DLD1 (cell line): ENCODE results near the gene KCNK7.

Source experiments
- in situ Hi-C: cut with HindIII; loops from 2 replicates; pipeline ENCODE4 v1.10.0; 2017; ENCODE audit warnings: low sequenced_read_pairs

KCNK7 gene

GRCh38 chr11:65558930-65559509 lies 36.6 kb downstream of the KCNK7 start:
- in situ Hi-C loops, result no loop called here

DNA sequence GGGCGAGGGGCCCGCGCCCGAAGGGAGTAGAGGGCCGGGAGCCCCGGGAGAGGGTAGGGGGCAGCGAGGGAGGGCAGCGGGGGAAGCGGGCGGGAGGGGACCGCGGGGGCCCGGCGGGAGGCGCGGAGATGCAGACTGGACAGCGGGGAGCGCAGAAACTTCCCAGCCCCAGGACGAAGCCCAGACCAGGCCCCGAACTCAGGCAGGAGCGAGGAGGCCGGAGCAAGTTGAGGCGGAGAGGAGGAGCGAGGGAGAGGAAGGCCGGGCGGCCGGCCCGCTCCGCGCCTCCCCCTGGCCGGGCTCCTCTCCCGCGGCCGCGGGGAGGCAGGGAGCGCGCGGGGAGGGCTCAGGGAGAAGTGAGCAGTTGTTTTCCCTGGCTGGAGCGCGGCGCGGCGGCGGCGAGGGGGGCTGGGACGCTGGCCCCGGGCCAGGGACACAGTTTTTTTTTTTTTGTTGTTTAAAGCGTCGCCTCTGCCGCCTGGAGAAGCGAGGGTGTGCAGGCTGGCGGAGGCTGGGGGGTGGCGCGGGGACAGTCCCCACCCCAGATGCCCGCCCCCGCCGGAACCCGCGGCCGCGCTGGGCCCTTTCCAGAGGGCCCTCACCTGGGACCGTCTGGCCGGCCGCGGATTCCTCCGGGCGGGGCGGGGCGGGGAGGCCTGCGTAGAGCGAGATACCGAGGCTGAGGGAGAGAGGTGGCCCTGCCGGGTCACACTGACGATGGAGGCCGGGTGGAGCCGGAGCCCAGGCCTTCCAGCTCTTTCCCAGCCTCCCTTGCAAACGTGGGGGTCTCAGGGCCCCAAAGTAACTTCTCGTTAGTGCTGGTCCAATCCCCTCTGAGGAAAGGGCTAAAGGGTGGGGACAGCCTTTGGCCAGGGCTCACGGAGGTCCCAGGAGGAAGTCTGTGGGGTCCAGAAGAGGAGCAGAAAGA lies 37.3 kb downstream of the KCNK7 start, which contains the start of gene LTBP3:
Gene LTBP3 (minus strand): TSS at position 358 of the 928 bp plus-strand sequence. CDS start 400 bp downstream, outside the sequence.
- in situ Hi-C loops, result no loop called here

- in situ Hi-C loops, result no loop called here
Measured at GRCh38 chr11:65557280-65558001, 38.2 kb downstream of the KCNK7 start.

DNA sequence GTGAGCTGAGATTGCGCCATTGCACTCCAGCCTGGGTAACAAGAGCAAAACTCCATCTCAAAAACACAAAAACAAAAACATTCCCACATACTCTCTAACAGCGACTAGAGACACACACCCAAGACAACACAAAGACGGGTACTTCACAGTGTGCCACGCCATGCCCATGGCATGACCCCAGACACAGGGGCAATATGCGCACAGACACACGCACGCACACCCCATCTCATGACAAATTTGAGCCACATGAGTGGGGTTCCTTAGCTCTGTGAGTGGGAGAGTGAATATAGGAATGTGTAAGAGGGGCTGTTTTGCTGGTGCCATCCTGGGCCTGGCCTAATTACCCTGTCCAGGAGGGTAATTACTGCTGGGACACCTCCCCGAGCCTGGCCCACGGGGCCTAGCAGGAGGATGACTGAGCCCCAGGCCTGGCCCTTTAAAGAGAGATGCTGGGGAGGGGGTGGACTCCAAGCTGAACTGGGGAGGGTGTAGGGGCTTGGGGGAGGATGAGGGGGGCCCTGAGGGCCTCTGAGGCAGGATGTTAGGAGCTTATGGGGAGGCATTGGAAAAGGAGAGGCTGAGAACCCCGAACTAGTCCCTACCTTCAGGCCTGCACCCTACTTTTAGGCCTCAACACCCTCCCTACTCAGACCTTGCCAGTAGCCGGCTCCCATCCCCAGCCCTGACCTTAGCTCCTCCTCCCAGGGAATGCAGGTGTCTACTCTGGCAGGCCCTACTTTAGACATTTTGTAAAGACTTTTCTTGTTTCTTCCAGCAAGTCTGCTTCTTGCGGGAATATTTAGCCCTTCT lies 38.9 kb downstream of the KCNK7 start:
- in situ Hi-C loops, result no loop called here

DNA sequence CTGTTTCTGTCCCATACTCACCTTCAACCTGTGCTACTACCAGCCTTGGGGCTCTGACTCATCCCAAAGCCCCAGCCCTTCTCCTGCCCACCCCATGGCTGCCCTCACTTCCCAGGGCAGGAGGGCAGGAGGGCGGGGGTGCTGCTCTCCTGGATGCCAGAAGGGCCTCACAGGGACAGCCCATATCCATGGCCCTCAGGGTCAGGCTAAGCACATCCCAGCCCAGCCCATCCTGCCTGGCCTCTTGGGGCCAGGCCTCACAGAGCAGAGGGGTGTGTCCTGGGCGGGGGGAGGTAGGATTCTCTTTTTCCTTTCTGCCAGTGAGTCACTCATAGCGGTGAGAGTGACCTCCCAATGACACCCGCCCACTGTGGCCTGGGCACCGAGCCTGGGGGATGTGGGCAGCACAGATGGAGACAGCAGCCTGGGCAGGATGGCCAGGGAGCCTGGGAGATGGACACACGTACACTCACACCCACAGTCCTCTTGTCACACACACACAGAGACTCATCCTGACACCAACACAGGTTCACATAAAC lies 39.8 kb downstream of the KCNK7 start:
- in situ Hi-C loops, result no loop called here

DNA sequence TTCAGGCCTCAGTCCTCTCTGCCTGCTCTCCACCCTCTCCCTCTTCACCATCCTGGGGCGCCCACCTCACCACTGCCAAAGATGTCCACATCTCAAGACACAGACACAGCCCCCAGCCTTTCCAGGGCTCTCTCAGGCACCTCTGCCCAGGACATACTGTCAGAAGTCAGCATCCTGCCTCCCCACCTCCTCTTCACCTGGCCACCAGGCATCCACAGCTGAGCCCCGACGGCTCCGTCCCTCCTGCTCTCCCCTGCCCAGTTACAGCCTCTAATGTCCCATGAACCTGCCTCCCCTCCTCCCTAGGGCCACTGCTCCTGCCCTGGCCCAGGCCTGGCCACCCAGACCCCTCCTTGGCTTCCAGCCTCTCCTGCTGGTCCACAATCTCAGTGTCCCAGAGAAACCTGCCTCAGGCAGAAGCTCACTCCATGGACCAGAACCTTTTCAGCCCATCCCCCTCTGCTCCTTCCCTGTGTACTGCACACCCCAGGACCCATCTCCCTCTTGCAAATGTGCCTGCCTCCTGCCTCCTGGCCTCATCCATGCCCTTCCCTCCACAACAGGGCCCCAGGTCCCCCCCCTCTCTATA lies 40.7 kb downstream of the KCNK7 start:
- in situ Hi-C loops, result no loop called here

DNA sequence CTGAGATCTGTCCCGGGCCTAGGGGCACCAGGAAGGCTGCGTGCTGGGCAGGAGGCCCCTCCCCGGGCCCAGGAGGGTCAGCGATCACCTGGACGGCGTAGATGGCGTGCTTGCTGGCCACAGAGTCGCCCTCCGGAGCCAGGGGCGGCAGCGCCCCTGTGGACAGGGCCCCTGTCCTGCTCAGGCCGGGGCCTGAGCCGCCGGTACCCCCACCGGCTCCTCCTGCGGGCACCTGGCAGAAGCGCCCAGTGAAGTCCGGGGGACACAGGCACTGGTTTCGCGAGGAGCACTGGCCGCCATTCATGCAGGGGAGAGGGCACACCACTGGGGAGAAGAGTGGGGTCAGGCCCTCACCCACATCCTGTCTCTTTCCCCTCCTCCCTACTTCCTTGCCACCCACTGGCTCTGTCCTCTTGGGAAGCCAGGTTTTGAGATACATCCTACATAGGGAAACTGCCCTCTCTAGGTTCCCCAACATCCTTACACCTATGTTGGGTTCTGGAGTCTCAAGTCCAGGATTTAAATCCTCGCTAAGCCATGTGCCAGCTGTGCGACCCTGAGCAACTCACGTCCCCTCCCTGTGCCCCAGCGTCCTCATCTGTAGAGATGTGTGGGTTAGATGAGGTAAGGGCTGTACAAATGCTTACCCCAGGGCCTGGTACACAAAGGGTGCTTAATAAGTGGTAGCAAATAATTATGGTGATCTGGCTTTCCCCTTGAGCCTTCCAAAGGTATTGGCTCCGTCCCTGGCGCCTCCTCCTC lies 41.4 kb downstream of the KCNK7 start:
- in situ Hi-C loops, result no loop called here

- in situ Hi-C loops, result no loop called here
Measured at GRCh38 chr11:65553301-65554001, 42.1 kb downstream of the KCNK7 start.

- in situ Hi-C loops, result no loop called here
Measured at GRCh38 chr11:65552388-65552951, 43.1 kb downstream of the KCNK7 start.

GRCh38 chr11:65551572-65552387 lies 43.8 kb downstream of the KCNK7 start:
- in situ Hi-C loops, result no loop called here

DNA sequence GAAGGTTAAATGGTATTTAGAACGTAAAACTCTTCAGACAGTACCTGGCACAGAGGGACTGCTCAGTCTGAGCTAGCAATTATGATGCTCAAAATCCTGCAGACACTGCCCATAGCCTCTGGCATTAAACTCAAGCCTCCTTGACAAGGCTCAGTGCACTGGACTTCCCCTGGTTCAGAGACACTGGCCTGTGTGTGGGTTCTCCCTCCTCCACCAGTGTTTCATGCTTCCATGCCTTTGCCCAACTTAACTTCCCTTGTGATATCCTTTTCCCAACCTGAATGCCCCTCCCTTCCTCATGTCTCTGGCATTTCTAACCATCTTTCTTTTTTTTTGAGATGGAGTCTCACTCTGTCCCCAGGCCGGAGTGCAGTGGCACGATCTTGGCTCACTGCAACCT lies 46.5 kb downstream of the KCNK7 start:
- in situ Hi-C loops, result no loop called here

- in situ Hi-C loops, result no loop called here
Measured at GRCh38 chr11:65548395-65548794, 47.2 kb downstream of the KCNK7 start.

DNA sequence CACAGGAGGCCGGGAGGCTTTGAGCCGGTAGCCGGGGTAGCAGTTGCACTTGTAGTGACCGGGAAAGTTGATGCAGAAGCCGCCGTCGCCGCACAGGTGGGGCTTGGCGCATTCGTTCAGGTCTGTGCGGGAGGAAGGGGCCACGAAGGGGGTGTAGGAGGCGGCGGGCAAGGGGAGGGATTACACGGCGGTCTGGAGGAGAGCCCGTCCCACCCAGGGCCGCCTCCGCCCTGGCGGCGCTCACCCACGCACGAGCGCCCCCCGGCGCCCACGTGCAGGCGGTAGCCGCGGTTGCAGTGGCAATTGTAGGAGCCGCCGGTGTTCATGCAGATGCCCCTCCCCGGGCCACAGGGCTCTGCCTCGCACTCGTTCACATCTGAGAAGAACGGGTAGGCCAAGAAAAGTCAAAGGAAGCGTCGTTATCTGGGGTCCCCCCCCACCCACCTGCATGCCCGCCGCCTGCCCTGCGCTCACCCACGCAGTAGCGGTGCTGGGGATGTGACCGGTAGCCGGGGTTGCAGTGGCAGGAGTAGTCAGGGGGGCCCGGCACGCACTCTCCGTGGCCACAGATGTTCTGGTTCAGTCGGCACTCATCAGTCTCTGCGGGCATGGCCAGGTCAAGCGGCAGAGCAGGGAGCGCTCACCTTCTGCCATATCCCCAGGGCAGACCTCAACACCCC lies 48.0 kb downstream of the KCNK7 start:
- in situ Hi-C loops, result no loop called here

DNA sequence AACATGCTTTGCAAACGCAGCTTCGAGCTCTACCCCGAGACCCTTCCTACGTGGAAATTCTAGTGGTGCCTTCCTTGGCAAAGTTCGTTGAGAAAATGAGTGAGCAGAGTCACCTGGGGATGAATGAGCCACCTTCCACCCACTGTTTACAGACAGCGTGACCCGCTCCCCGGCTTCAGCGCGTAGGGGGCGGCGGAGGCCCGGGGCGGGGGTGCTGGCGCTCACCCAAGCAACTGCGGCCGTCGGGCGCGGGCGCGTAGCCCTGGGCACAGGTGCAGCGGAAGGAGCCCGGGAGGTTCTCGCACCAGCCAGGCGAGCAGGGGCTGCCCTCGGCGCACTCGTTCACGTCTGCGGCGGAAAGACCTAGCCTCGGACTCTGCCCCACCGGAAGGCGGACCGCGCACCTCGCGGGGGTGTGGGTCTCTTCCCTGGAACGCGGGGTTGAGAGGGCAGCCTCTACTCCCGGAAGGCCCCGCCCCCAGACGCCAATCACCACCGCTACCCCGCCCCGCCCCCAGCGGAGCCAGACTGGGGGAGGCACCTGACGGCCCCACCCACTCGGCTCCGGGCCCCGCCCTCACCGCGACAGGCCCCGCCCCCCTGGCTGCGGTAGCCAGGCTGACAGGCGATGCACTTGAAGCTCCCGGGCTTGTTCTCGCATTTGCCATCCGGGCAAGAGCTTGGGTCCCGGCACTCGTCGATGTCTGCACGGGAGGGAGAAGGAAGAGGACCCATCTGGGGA lies 49.2 kb downstream of the KCNK7 start:
- in situ Hi-C loops, result no loop called here

GRCh38 chr11:65545853-65546216 lies 49.8 kb downstream of the KCNK7 start:
- in situ Hi-C loops, result no loop called here
